ENCODE measurements around the gene PLSCR2.

- TF ChIP-seq CTCF (IDR thresholded peaks at IDR 0.05) (no peak), POLR2A (IDR thresholded peaks at IDR 0.05) (peak; percentile 11)
Measured at GRCh38 chr3:146504498-146505197, 35.3 kb upstream of the PLSCR2 start.

Measured in right lobe of liver (tissue), 4 donors.